ENCODE results near the gene GEMIN2. TPM values are rescaled to one million over a fixed set of nuclear protein-coding genes. Genes with fewer than 3 reads are reported as not detected.

The GEMIN2 gene
- total RNA-seq, 2 experiments from 2014 or later: 14.6 to 16.1 TPM

GRCh38 chr14:39176263-39177167, 62.4 kb downstream of the GEMIN2 start:
- Mint-ChIP-seq H3K27me3 (no peaks in the 10 kb centered on the region), H3K36me3 (ENCODE audit: low read depth) (peaks cover 12% of the 10 kb centered on the region), H3K4me3 (peak overlapping the region; percentile 97), H3K27ac (peak overlapping the region; percentile 96), H3K4me1 (ENCODE audit: low read depth) (peaks cover 46% of the 10 kb centered on the region), H3K9me3 (no peaks in the 10 kb centered on the region)
- H3K4me3 ChIP-seq (ENCODE audit: low read length): peak overlapping the region; percentile 96
- ATAC-seq (ENCODE audit: poor library complexity) (no peak), DNase-seq (no peak)
- H3K36me3 ChIP-seq (ENCODE audit: insufficient read depth, low read length): peaks cover 51% of the 10 kb centered on the region
- H3K4me1 ChIP-seq (ENCODE audit: insufficient read depth, low read length): peaks cover 32% of the 10 kb centered on the region
- ChIA-PET POLR2A (interaction anchor here (1.1 to 2.2 kb wide), 4 partner anchors 63 to 214 kb away, joined by 3 to 38 read pairs (median 20); partner anchors contain the start of genes GEMIN2 and SEC23A), CTCF (no interaction called here)
- H3K27ac ChIP-seq (ENCODE audit: low read depth in 1 of 2, low read length in 2 of 2): peak overlapping the region; percentile 86 to 95
- no peak for TF ChIP-seq CTCF (IDR thresholded peaks at IDR 0.05)
- H3K27me3 ChIP-seq (ENCODE audit: control insufficient read depth in 1 of 2, insufficient read depth in 2 of 2, low read length in 2 of 2): no peaks in the 10 kb centered on the region
- no peaks in the 10 kb centered on the region for H3K9me3 ChIP-seq (ENCODE audit: control insufficient read depth in 1 of 2, insufficient read depth in 1 of 2, low read length in 2 of 2)
- intact Hi-C loops (cut with DNase I, micrococcal nuclease): loop anchor here in 1 of 2 experiments (5.0 kb wide), 1 partner anchor 256 kb away; the partner anchor contains the start of gene FBXO33

- Mint-ChIP-seq H3K4me3 (peak overlapping the region; percentile 77), H3K4me1 (ENCODE audit: low read depth) (peaks cover 42% of the 10 kb centered on the region), H3K27ac (peak overlapping the region; percentile 56), H3K36me3 (ENCODE audit: low read depth) (peaks cover 12% of the 10 kb centered on the region), H3K27me3 (no peaks in the 10 kb centered on the region), H3K9me3 (no peaks in the 10 kb centered on the region)
- H3K9me3 ChIP-seq (ENCODE audit: control insufficient read depth in 1 of 2, insufficient read depth in 1 of 2, low read length in 2 of 2): no peaks in the 10 kb centered on the region
- H3K36me3 ChIP-seq (ENCODE audit: insufficient read depth, low read length): peaks cover 57% of the 10 kb centered on the region
- H3K27ac ChIP-seq (ENCODE audit: low read depth in 1 of 2, low read length in 2 of 2): no peak overlapping the region
- intact Hi-C loops (cut with DNase I, micrococcal nuclease): loop anchor here in 1 of 2 experiments (5.0 kb wide), 1 partner anchor 255 kb away; the partner anchor contains the start of gene FBXO33
- H3K4me1 ChIP-seq (ENCODE audit: insufficient read depth, low read length): peaks cover 32% of the 10 kb centered on the region
- POLR2A ChIA-PET: interaction anchor here (0.6 to 1.5 kb wide), 2 partner anchors 58 to 90 kb away, joined by 3 to 5 read pairs; no protein-coding TSS in a partner anchor
- H3K27me3 ChIP-seq (ENCODE audit: control insufficient read depth in 1 of 2, insufficient read depth in 2 of 2, low read length in 2 of 2): no peaks in the 10 kb centered on the region
- CTCF ChIA-PET: no interaction called here
- H3K4me3 ChIP-seq (ENCODE audit: low read length): no peak overlapping the region
- DNase-seq (no peak), ATAC-seq (ENCODE audit: poor library complexity) (no peak)
- no peak for TF ChIP-seq CTCF (IDR thresholded peaks at IDR 0.05)
Measured at GRCh38 chr14:39177168-39177545, 63.0 kb downstream of the GEMIN2 start.

- Histone ChIP-seq H3K4me1 (ENCODE audit: insufficient read depth, low read length) (peaks cover 29% of the 10 kb centered on the region), H3K36me3 (ENCODE audit: insufficient read depth, low read length) (peaks cover 75% of the 10 kb centered on the region), H3K27ac (ENCODE audit: low read depth in 1 of 2, low read length in 2 of 2) (no peak overlapping the region), H3K9me3 (ENCODE audit: control insufficient read depth in 1 of 2, insufficient read depth in 1 of 2, low read length in 2 of 2) (no peaks in the 10 kb centered on the region), H3K27me3 (ENCODE audit: control insufficient read depth in 1 of 2, insufficient read depth in 2 of 2, low read length in 2 of 2) (no peaks in the 10 kb centered on the region), H3K4me3 (ENCODE audit: low read length) (no peak overlapping the region)
- TF ChIP-seq CTCF (IDR thresholded peaks at IDR 0.05): no peak
- ChIA-PET POLR2A (interaction anchor here (0.8 to 1.2 kb wide), 2 partner anchors 9 to 65 kb away, joined by 3 to 4 read pairs; partner anchors contain the start of genes GEMIN2 and TRAPPC6B), CTCF (no interaction called here)
- Mint-ChIP-seq H3K9me3 (no peaks in the 10 kb centered on the region), H3K4me1 (ENCODE audit: low read depth) (peaks cover 41% of the 10 kb centered on the region), H3K27me3 (no peaks in the 10 kb centered on the region), H3K4me3 (peak overlapping the region; percentile 26), H3K36me3 (ENCODE audit: low read depth) (peaks cover 11% of the 10 kb centered on the region), H3K27ac (no peak overlapping the region)
- DNase-seq (no peak), ATAC-seq (ENCODE audit: poor library complexity) (no peak)
- intact Hi-C loops (cut with DNase I, micrococcal nuclease): loop anchor here in 1 of 2 experiments (5.0 kb wide), 1 partner anchor 253 kb away; the partner anchor contains the start of gene FBXO33
Measured at GRCh38 chr14:39179042-39179441, 64.9 kb downstream of the GEMIN2 start.

Data from CD4-positive, alpha-beta T cell (primary cell).